Esophagus muscularis mucosa (tissue), 3 donors: ENCODE results near the gene SMIM14.

Source experiments
- EP300 ChIP-seq: sonication (generic); formaldehyde crosslinking; IDR thresholded peaks from one replicate; pipeline ENCODE4 v1.6.1; 2017; ENCODE audit warnings: antibody characterized with exemption
- TF ChIP-seq, protein P1 (sequence below), 3 experiments: fragments of 200-600 bp in 2 of 3; fragments of 450-650 bp in 1 of 3; sonication (generic) in 2 of 3; IDR thresholded peaks; one replicate each; pipeline ENCODE4 v1.5.1; 2017 to 2019; ENCODE audit warnings: antibody characterized with exemption in 3 of 3, mild to moderate bottlenecking in 2 of 3, moderate library complexity in 1 of 3

DNA sequence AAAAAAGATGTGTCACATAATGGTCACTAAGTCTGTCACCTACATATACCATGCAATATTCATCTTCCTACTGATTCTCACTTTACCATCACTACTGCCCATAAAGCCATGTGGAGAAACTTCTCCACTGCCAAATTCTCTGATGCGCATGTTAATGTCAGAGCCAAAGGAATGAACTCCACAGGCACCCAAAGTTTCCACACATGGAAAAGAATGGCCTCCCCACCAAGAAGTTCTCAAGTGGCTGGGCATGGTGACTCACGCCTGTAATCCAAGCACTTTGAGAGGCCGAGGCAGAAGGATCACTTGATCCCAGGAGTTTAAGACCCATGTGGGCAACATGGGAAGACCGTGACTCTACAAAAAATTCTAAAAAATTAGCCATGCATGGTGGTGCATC, 67.6 kb downstream of the SMIM14 start:
- TF ChIP-seq, protein P1, sequence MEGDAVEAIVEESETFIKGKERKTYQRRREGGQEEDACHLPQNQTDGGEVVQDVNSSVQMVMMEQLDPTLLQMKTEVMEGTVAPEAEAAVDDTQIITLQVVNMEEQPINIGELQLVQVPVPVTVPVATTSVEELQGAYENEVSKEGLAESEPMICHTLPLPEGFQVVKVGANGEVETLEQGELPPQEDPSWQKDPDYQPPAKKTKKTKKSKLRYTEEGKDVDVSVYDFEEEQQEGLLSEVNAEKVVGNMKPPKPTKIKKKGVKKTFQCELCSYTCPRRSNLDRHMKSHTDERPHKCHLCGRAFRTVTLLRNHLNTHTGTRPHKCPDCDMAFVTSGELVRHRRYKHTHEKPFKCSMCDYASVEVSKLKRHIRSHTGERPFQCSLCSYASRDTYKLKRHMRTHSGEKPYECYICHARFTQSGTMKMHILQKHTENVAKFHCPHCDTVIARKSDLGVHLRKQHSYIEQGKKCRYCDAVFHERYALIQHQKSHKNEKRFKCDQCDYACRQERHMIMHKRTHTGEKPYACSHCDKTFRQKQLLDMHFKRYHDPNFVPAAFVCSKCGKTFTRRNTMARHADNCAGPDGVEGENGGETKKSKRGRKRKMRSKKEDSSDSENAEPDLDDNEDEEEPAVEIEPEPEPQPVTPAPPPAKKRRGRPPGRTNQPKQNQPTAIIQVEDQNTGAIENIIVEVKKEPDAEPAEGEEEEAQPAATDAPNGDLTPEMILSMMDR (IDR thresholded peaks at IDR 0.05) = no peak
- no peak for TF ChIP-seq EP300
